MCF 10A (cell line): ENCODE data around the gene FRMD4B. TPM values are rescaled to one million over a fixed set of nuclear protein-coding genes. Genes with fewer than 3 reads are reported as not detected.

Source experiments
- BruUV-seq: library from RNA; stranded (reverse); fragments of 400-500 nt; replicated peaks from 2 replicates; lab custom pipeline; 2021; lab: Mats Ljungman, UMichigan
- CTCF ChIA-PET: fragments of 300-600 bp; sonication (Branson Sonifier 250); formaldehyde crosslinking; extraction: SDS; loops from one replicate; lab custom pipeline; 2021; ENCODE audit warnings: antibody characterized with exemption, inconsistent platforms; lab: Yijun Ruan, JAX
- POLR2A ChIA-PET: fragments of 300-600, 350-650 bp; sonication (Branson Sonifier 250); formaldehyde crosslinking; extraction: SDS; loops from one replicate; lab custom pipeline; 2020; ENCODE audit warnings: antibody characterized with exemption, inconsistent platforms; lab: Yijun Ruan, JAX
- DNase-seq: peaks from one replicate; pipeline ENCODE4 v3.0.0-alpha.2; 2018; ENCODE audit not compliant: unreplicated experiment
- H3K27ac Mint-ChIP-seq: one replicate; pipeline ENCODE4 v1.8.0; 2022; ENCODE audit warnings: mild to moderate bottlenecking, low read depth, mixed read lengths; ENCODE audit not compliant: unreplicated experiment
- H3K27me3 Mint-ChIP-seq: one replicate; pipeline ENCODE4 v1.8.0; 2022; ENCODE audit warnings: mixed read lengths; ENCODE audit not compliant: insufficient read depth, unreplicated experiment
- H3K36me3 Mint-ChIP-seq: one replicate; pipeline ENCODE4 v1.8.0; 2022; ENCODE audit warnings: mild to moderate bottlenecking, moderate library complexity, mixed read lengths; ENCODE audit not compliant: insufficient read depth, unreplicated experiment
- H3K4me1 Mint-ChIP-seq: one replicate; pipeline ENCODE4 v1.8.0; 2022; ENCODE audit warnings: mixed read lengths; ENCODE audit not compliant: insufficient read depth, unreplicated experiment
- H3K4me3 Mint-ChIP-seq: one replicate; pipeline ENCODE4 v1.8.0; 2022; ENCODE audit warnings: mild to moderate bottlenecking, moderate library complexity, mixed read lengths; ENCODE audit not compliant: unreplicated experiment
- H3K9me3 Mint-ChIP-seq: one replicate; pipeline ENCODE4 v1.8.0; 2022; ENCODE audit warnings: mixed read lengths; ENCODE audit not compliant: unreplicated experiment
- CTCF ChIP-seq: fragments of 200-600 bp; IDR thresholded peaks from one replicate; pipeline ENCODE4 v1.8.0; 2022; ENCODE audit warnings: antibody characterized with exemption, mild to moderate bottlenecking; ENCODE audit not compliant: unreplicated experiment
- intact Hi-C: fragments of 100-400 bp; cut with micrococcal nuclease; formaldehyde crosslinking; loops from 2 replicates; pipeline ENCODE4 v1.14.1; 2022
- total RNA-seq: library from RNA; stranded (reverse); gene quantifications from 2 replicates; pipeline ENCODE4 v1.2.3, GENCODE V29; 2022

Gene FRMD4B
- total RNA-seq, 1 experiment from 2014 or later: 39.0 TPM

- CTCF ChIA-PET: interaction anchor here (0.6 to 4.5 kb wide), 16 partner anchors 12 to 200 kb away, joined by 3 to 48 read pairs (median 4); no protein-coding TSS in a partner anchor
- POLR2A ChIA-PET: interaction anchor here (1.2 to 1.5 kb wide), 2 partner anchors 10 to 39 kb away, joined by 4 read pairs; no protein-coding TSS in a partner anchor
- H3K27me3 Mint-ChIP-seq: no peaks in the 10 kb centered on the region
- intact Hi-C loops: no loop called here
- peaks cover 9% of the 10 kb centered on the region for H3K4me1 Mint-ChIP-seq
- no peak for TF ChIP-seq CTCF
- peaks cover 10% of the 10 kb centered on the region for H3K36me3 Mint-ChIP-seq
- H3K9me3 Mint-ChIP-seq: no peaks in the 10 kb centered on the region
- DNase-seq: no peak
- no peak overlapping the region for H3K27ac Mint-ChIP-seq
- BruUV-seq: no TSS peak
- no peak overlapping the region for H3K4me3 Mint-ChIP-seq
Measured at GRCh38 chr3:69321301-69322157, 64.4 kb downstream of the FRMD4B start.

GRCh38 chr3:69320871-69321271 lies 65.0 kb downstream of the FRMD4B start:
- BruUV-seq: no TSS peak

GRCh38 chr3:69319652-69320051 lies 66.2 kb downstream of the FRMD4B start:
- no peak overlapping the region for H3K4me3 Mint-ChIP-seq
- peaks cover 6% of the 10 kb centered on the region for H3K36me3 Mint-ChIP-seq
- H3K27ac Mint-ChIP-seq: no peak overlapping the region
- ChIA-PET CTCF (interaction anchor here (0.7 to 6.5 kb wide), 6 partner anchors 9 to 352 kb away, joined by 3 to 44 read pairs (median 4); no protein-coding TSS in a partner anchor), POLR2A (no interaction called here)
- no peaks in the 10 kb centered on the region for H3K27me3 Mint-ChIP-seq
- peaks cover 9% of the 10 kb centered on the region for H3K4me1 Mint-ChIP-seq
- H3K9me3 Mint-ChIP-seq: no peaks in the 10 kb centered on the region
- BruUV-seq: no TSS peak
- intact Hi-C loops: no loop called here
- no peak for TF ChIP-seq CTCF
- no peak for DNase-seq

More at GRCh38 chr3:69320871-69321271, 65.0 kb downstream of the FRMD4B start:
- CTCF ChIA-PET: interaction anchor here (0.9 to 6.5 kb wide), 9 partner anchors 8 to 200 kb away, joined by 3 to 48 read pairs (median 4); partner anchors contain the start of gene FRMD4B
- Mint-ChIP-seq H3K36me3 (peaks cover 10% of the 10 kb centered on the region), H3K9me3 (no peaks in the 10 kb centered on the region), H3K27me3 (no peaks in the 10 kb centered on the region), H3K27ac (no peak overlapping the region), H3K4me3 (no peak overlapping the region), H3K4me1 (peaks cover 9% of the 10 kb centered on the region)
- POLR2A ChIA-PET: interaction anchor here (0.6 to 1.5 kb wide), 3 partner anchors 9 to 121 kb away, joined by 3 to 4 read pairs (median 4); no protein-coding TSS in a partner anchor
- intact Hi-C loops: no loop called here
- no peak for TF ChIP-seq CTCF
- no peak for DNase-seq

GRCh38 chr3:69318410-69318809 lies 67.5 kb downstream of the FRMD4B start:
- H3K9me3 Mint-ChIP-seq: no peaks in the 10 kb centered on the region
- intact Hi-C loops: no loop called here
- H3K4me1 Mint-ChIP-seq: peaks cover 9% of the 10 kb centered on the region
- CTCF ChIA-PET: interaction anchor here (0.7 to 6.5 kb wide), 4 partner anchors 12 to 353 kb away, joined by 3 to 44 read pairs (median 3); no protein-coding TSS in a partner anchor
- DNase-seq: no peak
- no peaks in the 10 kb centered on the region for H3K36me3 Mint-ChIP-seq
- no peak overlapping the region for H3K27ac Mint-ChIP-seq
- no TSS peak for BruUV-seq
- H3K4me3 Mint-ChIP-seq: no peak overlapping the region
- POLR2A ChIA-PET: no interaction called here
- TF ChIP-seq CTCF: no peak
- no peaks in the 10 kb centered on the region for H3K27me3 Mint-ChIP-seq
